Measurements from ENCODE around the gene ZNF354C.

The ZNF354C gene

DNA sequence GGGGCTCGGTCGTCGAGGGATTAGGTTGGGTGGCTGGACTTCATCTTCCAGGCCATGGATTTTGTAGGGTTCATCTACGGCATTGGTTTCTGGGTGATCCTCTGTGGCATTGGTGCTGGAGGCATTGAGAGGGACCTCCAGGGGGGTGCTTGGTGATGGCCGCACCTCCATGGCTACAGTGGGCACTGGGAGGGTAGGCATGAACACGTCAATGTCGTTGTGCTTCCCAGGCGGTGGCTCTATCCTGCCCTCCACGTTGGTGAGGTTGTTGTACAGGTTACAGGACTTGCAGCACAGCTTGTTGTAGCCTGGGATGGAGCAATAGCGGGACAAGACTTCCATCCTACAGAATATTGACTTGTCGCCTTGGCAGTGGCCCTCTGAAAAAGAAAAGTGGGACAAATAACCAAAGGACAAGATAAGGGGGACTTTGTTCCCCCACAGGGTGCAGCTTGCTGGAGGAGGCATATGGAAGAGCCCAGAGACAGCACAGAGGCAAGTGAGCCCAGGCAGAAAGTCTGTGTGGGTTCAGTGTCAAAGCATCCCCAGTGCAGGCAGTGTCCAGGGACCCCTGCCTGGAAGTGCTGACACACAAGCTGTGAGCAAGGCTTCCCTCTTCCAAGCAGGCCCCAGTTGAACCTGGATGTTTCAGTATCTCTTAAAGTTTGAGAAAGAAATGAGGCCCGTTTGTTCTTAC, 53.9 kb downstream of the ZNF354C start:
- no peak for DNase-seq (ENCODE audit: low read depth in 2 of 2)

DNA sequence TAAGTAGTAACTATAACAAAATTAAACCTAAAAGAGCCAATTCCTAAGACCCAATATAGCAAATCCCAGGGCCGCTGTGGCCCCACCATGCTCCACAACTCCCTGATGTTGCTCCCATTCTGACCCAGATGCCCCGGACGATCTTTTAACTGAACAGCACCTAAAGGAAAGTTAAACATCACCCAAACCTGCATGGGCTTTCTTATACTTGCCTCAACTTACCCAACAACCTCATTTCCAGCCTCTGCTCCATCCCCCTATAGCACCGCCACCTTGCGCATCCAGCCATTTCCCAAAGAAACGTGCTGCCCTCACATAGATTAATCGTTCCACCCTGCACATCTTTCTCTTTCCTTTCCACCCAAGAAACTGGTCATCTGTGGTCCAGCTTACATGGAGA, 54.6 kb downstream of the ZNF354C start:
- no peak for DNase-seq (ENCODE audit: low read depth in 2 of 2)

DNA sequence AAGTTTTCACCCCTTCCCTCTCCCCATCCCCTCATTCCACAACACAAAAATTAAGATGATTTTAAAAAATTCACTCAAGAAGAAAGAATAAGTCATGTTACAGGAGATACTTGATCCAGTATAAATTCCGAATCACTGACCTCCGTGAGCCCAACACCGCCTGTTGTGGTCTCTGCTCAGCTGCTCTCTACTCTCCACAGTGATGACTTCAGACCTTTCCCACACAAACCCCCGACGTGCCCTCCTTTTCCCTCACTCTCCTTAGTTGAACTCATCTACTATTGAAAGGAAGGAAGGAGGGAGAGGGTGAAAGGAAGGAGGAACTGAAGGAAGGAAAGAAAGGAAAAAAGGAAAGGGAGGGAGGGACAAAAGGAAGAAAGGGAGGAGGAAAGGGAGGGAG, 55.1 kb downstream of the ZNF354C start:
- no peak for DNase-seq (ENCODE audit: low read depth in 2 of 2)

DNA sequence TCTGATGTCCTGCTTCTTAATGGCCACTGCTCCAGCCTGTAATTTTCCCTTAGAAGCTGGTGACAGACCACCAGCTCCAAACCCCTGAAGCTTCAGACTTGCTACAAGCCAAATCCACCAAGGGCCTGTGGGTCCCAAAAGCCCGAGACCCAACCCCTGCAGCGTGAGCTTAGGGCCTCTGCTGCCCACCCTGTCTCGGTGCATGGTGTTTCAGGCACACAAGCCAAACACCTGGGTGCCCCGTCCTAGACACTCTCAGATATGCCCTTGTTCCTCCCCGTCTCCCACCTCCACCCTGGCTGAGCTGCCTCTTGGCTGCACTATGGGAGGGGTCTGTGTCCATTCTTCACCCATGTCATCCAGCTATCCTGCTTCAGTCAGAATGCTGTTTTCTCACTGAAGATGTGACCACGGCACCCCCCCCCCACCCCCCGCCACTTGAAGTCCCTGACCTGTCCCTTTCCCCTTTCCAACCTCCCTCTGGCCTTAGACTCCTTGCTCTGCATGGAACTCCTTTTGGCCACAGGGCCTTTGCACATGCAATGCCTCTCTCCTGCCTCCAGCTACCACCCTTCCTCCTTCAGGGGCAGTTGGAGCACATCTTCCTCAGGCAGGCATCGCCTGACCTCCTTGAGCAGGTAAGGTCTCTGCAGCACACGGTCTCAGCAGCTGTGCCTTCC, 55.8 kb downstream of the ZNF354C start:
- DNase-seq (ENCODE audit: low read depth in 2 of 2): no peak

DNA sequence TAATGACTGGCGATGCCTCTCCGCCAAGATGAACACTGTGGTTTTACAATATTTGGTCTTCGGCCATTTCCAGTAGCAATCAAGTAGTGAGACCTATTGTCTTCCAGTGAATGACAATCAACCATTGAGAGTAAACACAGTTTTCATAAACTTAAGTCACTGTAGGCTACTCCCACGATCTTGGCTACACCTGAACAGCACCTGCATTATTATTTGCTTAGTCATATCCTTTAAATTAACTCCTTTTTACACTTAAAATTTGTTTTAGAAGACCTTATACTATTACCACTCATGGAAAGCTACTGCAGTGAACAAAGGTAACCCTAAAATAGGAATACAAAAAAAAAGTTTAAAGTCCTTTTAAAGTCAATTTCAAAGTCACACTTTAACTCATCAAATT, 58.2 kb downstream of the ZNF354C start:
- DNase-seq (ENCODE audit: low read depth in 2 of 2): no peak

DNA sequence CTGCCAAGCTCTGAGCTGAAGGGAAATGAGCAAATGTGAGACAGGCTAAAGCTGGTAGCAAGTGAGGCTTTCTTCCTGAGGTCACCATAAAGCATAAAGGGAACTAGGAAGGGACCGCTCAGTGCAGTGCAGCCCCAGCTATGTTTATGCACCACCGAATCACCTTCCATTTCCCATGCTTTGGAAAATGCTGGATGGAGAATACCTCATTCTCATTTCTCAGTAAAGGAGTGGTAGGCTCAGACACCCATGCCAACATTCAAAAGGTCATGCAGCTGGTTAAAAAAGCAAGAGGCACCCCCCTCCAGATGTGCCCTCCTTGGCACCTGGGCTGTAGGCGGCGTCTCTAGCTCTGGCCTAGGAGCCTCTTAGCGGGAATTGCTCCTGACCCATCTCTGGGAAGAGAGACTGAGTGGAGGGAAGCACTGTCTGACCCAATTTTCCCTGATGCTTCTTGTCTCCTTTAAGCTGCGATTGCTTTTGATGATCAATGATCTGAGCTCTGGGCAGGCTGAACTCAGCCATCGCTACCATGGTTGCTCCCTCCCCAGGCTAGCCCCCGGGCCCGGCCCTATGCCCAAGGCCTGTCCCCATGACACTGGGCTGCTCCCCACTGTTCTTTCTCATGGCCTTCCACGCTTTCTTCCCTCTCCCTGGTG, 58.7 kb downstream of the ZNF354C start:
- no peak for DNase-seq (ENCODE audit: low read depth in 2 of 2)

DNA sequence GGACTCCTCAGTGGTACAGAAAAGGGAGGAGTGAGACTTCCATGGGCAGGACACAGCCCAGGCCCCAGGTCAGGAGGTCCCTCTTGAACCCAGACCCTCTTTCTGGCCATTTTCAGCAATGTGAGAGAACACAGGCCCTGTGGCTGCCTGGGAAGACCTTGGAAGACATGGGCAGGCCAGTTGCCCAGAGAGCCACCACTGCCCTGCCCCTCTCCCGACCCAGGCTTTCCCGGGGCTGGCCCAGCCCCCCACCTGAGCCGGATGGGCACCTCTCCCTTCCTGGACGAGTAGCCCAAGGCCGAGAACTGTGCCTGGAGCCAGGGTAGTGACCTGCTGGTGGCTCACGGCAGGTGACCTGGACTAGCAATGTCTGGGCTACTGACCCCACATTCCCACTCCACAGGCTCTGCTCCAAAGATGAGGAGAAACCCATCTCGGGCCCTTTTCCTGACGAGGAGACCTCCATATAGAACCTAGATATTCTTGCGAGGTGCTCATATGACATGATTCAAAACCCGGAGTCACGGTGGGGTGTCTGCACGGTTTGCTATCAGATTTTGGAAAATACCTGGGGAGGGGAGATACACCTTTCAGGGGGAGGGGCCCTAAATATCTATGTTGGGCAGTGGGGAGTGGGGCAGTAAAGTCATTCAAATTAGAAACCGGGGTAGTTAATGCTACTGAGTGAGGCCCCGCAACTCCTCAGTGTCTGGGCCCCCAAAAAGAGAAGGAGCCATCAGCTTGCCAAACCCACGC, 59.4 kb downstream of the ZNF354C start:
- DNase-seq (ENCODE audit: low read depth in 2 of 2): no peak

DNA sequence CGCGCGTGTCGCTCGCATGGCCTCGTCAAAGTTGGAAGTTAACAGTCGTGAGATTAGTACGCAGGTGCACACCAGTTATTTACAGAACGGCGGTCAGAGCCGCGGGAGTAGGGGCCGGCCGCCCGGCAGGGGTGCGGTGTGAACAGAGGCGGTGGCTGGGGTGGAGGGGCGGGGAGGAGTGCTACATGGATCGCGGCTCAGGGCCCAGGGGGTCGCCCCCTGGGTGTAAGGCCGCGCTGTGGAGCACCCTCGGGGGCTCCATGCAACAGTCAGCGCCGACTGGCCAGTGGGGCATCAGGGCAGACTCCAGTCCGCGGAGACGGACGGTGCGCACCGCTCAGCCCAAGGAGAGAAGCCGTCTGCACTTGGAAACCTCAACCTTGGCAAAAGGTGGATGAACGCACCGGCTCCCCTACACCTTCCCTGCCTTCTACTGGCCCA, 60.3 kb downstream of the ZNF354C start:
- DNase-seq (ENCODE audit: low read depth in 2 of 2): no peak

DNA sequence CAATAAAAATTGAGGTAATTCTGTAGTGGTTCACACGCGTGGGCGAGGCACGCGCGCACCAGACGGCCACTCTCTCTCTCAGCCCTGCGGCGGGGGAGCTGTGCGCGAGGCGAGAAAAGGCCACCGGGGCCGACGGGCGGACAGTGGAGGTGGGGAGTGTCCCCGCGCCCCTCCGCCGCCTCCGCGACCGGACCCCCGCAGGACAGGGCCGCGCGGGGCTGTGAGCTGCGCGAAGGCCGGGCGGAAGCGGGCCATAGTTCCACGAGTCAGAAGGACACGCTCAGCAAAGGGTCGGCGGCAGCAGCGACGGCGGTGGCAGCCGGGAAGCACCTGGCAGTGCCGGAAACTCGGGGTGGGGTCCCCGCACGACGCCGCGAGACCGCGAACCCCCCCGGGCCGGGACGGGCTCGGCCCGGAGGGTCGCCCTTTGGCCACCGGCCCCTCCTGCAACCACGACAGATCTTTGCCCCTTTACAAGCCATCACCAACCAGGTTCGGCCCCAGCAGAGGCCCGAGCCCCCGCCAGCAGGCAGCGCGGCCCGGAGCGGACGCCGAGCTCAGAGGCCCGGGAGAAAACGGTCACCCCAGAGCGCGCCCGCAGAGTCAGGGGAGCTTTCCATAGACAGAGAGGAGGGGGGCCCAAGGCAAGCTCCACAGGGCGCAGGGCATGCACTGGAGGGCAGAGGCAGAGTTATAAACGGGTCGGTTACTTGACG, 60.9 kb downstream of the ZNF354C start:
- no peak for DNase-seq (ENCODE audit: low read depth in 2 of 2)

DNA sequence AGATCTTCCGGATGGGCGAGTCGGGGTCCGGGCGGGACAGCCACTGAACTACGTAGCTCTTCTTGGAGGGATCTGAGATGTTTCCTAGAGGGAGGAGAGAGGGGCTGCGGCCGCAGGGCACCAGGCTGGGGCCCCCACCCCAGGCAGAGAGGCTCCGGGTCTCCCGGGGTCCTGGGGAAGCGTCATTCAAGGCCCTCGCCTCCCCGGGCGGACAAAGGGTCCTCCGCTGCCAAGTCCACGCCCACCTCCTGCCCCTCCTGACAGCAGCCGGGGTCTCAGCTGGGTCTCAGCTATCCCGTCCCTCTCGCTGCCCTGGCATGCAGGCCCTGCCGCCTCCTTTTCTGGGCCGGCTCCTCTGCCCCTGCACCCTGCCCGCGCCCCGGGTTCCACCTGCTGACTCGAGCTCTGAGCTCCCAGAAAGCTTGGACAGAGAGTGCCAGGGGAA, 61.5 kb downstream of the ZNF354C start:
- DNase-seq (ENCODE audit: low read depth in 2 of 2): no peak

DNA sequence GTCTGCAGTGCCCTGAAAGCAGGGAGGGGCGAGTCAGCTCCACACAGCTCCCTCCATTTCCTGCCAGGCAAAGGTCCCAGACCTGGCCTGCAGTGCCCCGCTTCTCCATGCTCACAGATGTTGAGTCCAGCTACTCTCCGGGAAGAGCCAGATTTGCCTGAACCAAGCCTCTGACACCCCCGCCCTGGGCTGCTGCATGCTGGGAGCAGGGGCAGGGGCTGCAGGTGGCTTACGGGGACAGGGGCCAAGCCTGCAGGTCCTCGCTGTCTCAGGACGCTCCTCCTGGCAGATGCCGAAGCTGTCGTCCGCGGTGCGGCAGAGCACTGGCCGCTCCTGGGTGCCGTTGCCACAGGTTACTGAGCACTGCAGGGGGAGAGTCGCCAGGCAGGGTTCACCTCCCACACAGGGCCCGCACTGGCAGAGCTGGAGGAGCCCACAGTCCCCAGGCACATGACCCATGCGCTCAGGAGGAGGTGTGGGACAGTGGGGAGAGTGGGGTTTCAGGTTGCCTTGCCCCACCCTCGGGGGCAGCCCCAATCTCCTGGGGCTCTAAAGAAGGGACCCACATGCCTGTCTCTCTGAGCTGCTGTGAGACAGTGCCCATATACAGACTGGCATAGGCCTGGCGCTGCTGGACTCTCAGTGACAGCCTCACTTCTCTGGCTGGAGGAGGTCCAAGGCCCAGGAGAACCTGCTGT, 62.4 kb downstream of the ZNF354C start:
- DNase-seq (ENCODE audit: low read depth in 2 of 2): no peak

DNA sequence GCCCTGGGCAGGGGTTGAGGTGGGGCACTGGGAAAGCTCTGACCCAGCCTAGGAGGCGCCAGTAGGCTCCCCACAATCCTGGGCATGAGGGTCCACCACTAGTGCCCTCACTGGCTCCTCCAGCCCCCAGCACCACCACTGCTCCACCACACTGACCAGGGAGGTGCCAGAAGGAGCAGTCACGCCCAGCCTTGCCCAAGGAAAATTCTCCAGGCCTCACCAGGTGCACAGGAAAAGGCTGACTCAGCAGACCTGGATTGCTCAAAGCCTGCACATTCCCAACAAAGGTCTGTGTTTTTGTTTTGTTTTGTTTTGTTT, 62.9 kb downstream of the ZNF354C start:
- DNase-seq (ENCODE audit: low read depth in 2 of 2): no peak

DNA sequence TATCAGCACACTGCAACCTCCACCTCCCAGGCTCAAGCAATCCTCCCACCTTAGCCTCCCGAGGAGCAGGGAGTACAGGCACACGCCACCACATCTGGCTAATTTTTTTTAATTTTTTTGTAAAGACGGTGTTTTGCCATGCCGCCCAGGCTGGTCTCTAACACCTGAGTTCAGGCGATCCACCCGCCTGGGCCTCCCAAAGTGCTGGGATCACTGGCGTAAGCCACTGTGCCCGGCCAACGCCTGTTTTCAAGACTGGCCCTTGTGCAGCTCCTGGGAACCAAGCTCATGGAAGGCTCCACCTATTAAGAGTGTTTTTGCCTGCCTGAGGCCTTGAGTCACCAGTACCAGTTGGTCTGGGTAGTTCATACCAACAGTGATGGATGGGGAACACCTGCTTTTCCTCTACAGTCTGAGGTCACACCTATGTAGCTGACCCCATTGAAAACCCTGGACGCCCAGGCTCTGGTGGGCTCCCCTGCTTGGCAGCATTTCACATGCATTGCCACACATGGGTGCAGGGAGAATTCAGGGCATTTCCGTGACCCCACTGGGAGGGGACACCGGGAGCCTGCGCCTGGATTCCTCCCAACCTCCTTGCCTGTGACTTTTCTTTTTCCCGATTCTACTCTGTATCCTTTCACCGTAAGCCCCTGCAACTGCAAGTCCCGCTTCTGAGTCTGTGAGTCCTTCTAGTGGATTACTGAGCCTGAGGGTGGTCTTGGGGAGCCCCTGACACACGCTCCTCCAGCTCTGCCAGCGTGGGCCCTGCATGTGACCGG, 63.5 kb downstream of the ZNF354C start:
- DNase-seq (ENCODE audit: low read depth in 2 of 2): no peak

DNA sequence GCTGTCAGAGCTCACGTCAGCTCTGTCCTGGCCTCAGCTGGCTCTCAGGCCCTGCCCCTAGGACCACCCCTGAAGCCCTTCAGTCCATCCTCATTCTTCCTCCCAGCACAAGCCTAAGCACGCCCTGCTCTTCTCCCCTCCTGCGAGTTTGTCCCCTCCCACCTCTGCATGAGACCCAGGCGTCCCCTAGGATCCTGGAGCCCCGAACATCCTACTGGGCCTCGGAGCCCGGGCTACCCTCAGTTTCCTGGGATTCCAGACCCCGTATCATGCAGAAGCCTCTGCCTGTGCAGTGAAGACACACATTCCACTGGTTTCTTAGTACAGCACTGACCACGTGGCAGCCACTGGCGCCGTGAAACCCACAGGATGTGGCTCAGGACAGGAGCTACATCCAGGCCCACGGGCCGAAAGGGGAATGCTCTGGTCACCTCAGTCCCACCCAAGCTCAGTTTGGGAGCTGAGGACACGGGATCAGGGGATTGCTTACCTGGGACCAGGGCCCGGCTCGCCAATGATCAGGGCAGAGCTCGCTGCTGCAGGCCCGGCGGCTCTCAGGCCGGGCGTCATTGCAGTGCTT, 64.2 kb downstream of the ZNF354C start:
- DNase-seq (ENCODE audit: low read depth in 2 of 2): no peak

DNA sequence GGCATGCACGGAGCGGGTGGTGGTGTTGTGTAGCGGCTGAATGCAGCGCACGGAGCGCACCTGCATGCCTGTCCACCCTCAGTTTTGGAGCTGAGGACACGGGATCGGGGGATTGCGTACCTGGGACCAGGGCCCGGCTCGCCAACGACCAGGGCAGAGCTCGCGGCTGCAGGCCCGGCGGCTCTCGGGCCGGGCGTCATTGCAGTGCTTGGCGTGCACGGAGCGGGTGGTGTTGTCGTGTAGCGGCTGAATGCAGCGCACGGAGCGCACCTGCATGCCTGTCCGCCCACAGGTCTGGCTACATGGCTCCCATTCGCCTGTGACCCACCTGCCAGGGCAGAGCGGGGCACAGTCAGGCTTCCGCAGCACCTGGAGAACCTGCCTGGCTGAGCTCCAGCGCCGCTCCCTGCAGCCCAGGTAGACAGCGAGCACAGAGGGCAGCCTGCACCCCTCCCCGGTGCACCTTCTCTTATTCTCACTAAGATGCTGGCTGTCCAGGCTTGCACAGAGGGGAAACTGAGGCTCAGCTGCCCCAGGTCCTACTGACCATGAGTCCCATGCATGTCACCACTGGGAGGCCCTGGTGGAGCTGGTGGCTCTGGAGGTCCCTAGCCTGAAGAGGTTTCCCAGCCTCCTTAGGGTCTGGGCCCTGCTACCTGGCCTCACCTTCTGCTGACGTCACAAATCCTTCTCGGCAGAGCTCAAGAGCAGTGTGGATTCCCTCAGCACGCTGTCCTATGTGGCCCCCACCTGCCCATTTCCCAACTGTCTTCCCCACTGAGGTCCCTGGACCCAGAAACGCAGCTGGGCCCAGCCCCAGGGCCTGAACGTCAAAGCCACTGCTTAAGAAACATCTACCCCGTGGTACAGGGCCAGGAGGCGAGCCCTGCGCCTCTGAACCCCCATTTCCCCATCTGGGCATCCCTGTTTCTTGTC, 64.9 kb downstream of the ZNF354C start:
- no peak for DNase-seq (ENCODE audit: low read depth in 2 of 2)

DNA sequence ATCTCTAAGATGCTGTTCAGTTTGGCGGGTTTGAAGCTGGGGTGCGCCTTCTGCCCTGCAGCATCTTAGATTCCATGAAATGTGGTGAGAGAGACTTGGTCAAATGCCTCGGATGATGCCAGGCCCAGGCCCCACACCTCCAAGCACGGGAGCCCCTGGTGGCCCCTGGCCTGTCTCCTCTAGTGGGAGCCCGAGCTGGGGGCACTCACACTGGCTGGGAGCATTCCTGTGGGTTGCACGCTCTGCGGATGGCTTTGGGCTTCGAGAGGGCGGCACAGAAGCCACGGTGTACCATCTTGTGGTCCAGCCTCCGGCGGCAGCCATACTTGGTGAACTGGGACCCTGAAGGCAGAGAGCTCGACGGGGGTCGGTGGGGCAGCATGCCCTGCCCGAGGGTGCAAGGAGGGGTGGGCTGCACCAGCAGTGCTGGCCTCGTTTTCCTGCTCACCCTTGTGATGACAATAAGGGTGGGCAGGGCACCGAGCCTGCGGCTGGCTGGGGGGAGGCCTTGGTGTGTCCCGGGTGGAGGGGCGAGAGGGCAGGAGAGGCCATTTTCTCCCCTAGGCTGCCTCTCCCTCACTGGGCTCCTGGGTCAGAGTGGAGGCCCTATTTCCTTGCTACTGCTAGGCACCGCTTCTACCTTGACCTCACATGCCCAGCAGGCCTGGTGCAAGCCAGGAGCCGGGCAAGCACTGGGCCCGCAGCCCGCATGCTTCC, 65.8 kb downstream of the ZNF354C start:
- DNase-seq (ENCODE audit: low read depth in 2 of 2): no peak

DNA sequence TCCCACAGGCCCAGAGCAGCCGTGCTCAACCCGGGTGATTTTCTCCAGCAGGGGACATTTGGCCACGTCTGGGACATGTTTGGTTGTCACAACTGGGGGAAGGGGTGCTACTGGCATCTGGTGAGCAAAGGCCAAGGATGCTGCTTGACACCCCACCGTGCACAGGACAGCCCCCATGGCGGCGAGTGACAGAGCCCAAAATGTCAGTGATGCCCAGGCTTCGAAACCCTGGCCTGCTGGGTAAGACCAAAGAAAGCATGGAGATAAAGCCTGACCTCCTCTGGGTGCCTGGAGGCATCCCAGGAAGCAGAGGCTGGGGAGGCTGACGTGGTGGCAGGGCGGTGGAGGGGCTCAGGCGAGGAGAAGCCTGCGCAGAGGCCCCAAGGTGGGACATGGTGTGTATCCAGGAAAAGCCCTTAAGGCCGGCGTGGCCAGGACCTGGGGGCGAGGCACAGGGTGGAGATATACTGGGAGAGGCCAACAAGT, 66.4 kb downstream of the ZNF354C start:
- DNase-seq (ENCODE audit: low read depth in 2 of 2): no peak

Data from stimulated activated CD8-positive, alpha-beta memory T cell treated with anti-CD3 and anti-CD28 coated beads, Interleukin-7, amount 100 ng/mL, for 4 hours (primary cell).